IMR-90 (cell line): ENCODE data around the gene HAUS7.

Source experiments
- CEBPB ChIP-seq: IDR thresholded peaks from 2 replicates; pipeline ENCODE4 v1.6.1; 2012; ENCODE audit warnings: low read depth, low read length, improper control_type of control experiment
- MAFK ChIP-seq: IDR thresholded peaks from 2 replicates; pipeline ENCODE4 v1.6.1; 2012; ENCODE audit warnings: low read depth, low read length, improper control_type of control experiment
- MXI1 ChIP-seq: IDR thresholded peaks from 2 replicates; pipeline ENCODE4 v1.6.1; 2012; ENCODE audit warnings: low read depth, mild to moderate bottlenecking, low read length, moderate library complexity, borderline replicate concordance
- NFE2L2 ChIP-seq: fragments of 150-350 bp; IDR thresholded peaks from 2 replicates; pipeline ENCODE4 v1.6.1; 2016; ENCODE audit warnings: low read depth, mild to moderate bottlenecking, low read length
- POLR2A ChIP-seq: IDR thresholded peaks from 2 replicates; pipeline ENCODE4 v1.6.1; 2012; ENCODE audit warnings: mild to moderate bottlenecking, low read depth, low read length
- RAD21 ChIP-seq: IDR thresholded peaks from 2 replicates; pipeline ENCODE4 v1.6.1; 2012; ENCODE audit warnings: low read length, improper control_type of control experiment
- RFX5 ChIP-seq: IDR thresholded peaks from 2 replicates; pipeline ENCODE4 v1.8.0; 2012; ENCODE audit warnings: low read depth, mild to moderate bottlenecking, low read length, moderate library complexity
- USF2 ChIP-seq: fragments of 150-350 bp; IDR thresholded peaks from 2 replicates; pipeline ENCODE4 v1.6.1; 2017; ENCODE audit warnings: mild to moderate bottlenecking, antibody characterized with exemption, low read length, low read depth
- TF ChIP-seq, protein P1 (sequence below): conservative IDR thresholded peaks from 2 replicates; pipeline ENCODE4 v1.5.1; 2012; ENCODE audit warnings: mild to moderate bottlenecking, low read depth, low read length, improper control_type of control experiment
- TF ChIP-seq, protein P2 (sequence below): fragments of 150-350 bp; IDR thresholded peaks from 2 replicates; pipeline ENCODE4 v1.6.1; 2016; ENCODE audit warnings: low read depth, mild to moderate bottlenecking, low read length, moderate library complexity, borderline replicate concordance

- TF ChIP-seq POLR2A (no peak), RAD21 (no peak), RFX5 (no peak), USF2 (no peak), CEBPB (no peak), MAFK (no peak), MXI1 (no peak), NFE2L2 (no peak)
- TF ChIP-seq, protein P1, sequence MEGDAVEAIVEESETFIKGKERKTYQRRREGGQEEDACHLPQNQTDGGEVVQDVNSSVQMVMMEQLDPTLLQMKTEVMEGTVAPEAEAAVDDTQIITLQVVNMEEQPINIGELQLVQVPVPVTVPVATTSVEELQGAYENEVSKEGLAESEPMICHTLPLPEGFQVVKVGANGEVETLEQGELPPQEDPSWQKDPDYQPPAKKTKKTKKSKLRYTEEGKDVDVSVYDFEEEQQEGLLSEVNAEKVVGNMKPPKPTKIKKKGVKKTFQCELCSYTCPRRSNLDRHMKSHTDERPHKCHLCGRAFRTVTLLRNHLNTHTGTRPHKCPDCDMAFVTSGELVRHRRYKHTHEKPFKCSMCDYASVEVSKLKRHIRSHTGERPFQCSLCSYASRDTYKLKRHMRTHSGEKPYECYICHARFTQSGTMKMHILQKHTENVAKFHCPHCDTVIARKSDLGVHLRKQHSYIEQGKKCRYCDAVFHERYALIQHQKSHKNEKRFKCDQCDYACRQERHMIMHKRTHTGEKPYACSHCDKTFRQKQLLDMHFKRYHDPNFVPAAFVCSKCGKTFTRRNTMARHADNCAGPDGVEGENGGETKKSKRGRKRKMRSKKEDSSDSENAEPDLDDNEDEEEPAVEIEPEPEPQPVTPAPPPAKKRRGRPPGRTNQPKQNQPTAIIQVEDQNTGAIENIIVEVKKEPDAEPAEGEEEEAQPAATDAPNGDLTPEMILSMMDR: no peak
- TF ChIP-seq, protein P2, sequence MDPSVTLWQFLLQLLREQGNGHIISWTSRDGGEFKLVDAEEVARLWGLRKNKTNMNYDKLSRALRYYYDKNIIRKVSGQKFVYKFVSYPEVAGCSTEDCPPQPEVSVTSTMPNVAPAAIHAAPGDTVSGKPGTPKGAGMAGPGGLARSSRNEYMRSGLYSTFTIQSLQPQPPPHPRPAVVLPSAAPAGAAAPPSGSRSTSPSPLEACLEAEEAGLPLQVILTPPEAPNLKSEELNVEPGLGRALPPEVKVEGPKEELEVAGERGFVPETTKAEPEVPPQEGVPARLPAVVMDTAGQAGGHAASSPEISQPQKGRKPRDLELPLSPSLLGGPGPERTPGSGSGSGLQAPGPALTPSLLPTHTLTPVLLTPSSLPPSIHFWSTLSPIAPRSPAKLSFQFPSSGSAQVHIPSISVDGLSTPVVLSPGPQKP: no peak
These were observed 3.9 kb upstream of the HAUS7 start for GRCh38 chrX:153474266-153474665.
